NCI-H69 (cell line): ENCODE results near the gene HLA-A.

ENCODE experiments used
- DNase-seq: peaks from one replicate; lab custom pipeline; 2025; lab: John Stamatoyannopoulos, UW

Gene HLA-A

DNA sequence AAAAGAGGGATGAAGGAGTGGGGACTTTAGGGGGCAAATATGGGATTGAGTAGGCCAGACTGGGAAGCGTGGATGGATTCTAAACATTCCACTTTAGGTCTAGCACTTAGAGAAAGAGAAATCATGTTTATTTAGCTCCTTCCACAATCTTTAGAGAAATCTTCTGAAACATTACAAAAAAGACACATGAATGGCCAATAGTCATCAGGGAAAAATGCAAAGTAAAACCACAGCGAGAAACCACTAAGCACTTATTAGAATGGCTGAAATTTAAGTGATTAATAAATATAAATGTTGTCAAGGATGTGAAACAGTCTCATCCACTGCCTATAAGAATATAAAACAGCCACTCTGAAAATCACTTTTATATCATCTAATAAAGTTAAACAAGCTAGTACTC lies 46.9 kb downstream of the HLA-A start:
- no peak for DNase-seq

DNA sequence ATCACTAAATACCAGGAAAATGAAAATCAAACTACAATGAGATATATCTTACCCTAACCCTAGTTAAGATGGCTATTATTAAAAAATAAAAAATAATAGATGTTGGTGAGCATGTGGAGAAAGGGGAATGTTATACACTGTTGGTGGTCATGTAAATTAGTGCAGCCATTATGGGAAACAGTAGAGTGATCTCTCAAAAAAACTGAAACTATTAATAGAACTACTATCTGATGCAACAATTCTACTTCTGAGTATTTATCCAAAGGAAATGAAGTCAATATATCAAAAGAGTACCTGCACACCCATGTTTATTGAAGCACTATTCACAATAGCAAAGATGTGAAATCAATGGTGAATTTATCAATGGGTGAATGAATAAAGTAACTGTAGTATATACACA lies 48.6 kb downstream of the HLA-A start:
- DNase-seq: no peak

DNA sequence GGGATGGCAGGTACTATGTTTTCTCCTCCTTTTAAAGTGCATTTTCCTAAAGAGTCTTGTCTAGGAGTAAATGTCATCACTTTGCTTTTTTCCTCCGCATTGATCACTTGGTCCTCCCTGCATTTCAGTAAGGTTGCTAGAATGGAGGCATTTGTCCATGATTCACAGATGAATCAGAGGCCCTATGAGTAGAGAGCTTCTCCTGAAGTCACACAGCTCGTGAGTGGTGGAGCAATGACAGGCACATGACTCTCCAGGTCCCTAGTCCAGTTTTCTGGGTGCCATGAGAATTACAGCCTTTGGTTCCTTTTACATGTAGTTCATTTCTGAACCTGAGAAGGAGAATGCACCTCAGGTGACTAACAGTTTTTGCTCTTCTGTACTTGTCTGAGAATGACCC lies 50.5 kb downstream of the HLA-A start:
- no peak for DNase-seq

DNA sequence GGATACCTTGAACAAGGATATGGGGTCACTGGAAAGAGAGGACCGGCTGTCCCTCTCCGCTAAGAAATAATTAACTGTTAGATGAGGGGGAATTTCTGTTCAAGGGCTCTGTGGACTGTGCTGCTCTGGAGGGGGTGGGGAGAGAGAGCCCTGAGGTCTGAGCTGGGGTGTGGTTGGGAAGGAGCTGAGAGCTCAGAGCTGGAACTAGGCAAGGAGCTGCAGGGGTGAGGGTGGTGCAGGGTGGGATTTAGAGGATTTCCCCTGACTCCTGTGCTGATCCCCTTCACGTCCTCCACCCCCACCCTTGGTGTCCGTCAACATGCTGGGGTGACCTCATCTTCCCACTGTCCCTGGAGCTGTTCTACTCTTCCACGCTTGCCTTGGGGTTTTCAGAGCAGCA lies 52.5 kb downstream of the HLA-A start:
- no peak for DNase-seq

DNA sequence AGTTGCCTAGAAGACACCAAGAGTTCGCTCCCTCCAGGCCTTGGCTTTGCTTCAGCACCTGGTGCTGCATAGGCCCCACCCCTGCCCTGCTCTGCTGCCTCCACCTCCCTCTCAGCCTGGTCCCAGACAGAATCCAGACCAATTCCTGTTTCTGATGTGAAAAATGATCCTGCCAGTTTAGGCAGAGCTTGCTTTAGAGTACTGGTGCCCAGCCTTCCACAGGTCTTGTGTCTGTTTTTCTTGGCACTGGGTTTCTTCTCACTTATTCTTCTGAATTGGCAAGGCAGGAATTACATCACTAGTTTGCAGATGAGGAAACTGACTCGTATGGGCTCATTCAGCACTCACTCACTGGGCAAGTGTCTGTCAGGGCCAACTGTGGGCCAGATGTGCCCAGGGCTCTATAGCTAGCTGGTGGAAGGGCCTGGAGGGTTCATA lies 53.0 kb downstream of the HLA-A start:
- no peak for DNase-seq
